ENCODE measurements around the gene CTIF. TPM values are rescaled to one million over a fixed set of nuclear protein-coding genes. Genes with fewer than 3 reads are reported as not detected.

The CTIF gene
- total and polyA plus RNA-seq, 2 donors (not counting 1 experiment from before 2014, with no cell fraction given), result 27.2 to 28.1 TPM

DNA sequence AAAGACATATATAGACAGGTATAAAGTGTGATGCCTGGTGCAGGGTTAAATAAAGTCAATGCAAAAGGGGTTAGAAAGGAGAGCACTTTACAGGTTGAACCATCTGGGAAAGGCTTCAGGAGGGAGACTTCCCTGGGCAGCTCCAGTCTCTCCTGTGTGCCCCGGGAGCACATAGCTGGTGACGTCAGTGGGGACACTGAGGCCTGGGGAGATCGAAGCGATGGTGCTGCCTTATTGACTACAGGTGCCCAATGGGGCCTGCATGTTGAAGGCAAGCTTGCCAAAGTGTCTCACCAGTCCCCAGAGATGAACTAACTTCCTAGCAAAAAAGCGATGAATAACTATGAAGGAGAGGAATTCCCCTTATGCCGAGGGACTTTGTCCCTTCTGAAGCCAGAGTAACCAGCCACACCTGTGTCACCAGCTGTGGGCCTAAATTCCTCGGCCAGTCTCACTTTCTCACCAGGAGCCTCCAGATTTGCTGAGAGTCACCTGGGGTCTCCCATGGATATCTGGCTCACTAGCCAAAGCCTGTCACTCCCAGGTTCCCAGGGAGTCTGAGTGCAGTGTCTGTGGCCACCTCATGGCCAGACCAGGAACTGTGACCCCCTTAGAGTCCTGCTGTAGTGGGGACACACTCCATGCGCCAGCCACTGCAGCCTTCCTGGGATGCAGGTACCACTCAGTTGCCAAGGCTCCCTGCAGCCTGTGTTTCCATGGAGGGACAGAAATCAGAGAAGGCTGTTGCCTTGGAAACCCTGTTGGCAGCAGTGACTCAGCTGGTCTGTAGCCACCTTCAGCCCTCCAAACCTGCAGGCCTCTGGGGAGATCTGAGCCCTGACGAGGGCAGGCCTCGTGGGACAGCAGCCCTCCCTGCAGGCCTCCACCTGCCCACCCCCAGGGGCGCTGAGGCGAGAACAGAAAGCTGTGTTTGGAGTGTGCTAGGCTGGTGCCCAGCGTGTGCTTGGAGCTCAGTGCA lies 128.7 kb downstream of the CTIF start:
- no peaks in the 10 kb centered on the region for H3K9me3 ChIP-seq (ENCODE audit: control insufficient read depth, insufficient read depth, low read depth, low read length)
- no peaks in the 10 kb centered on the region for H3K4me1 ChIP-seq (ENCODE audit: control insufficient read depth, extremely low read depth, insufficient read depth, low read length)
- peaks cover 24% of the 10 kb centered on the region for H3K36me3 ChIP-seq (ENCODE audit: control insufficient read depth, insufficient read depth, low read length)
- H3K9ac ChIP-seq (ENCODE audit: insufficient read depth, low read length), result no peak overlapping the region
- H3K27me3 ChIP-seq (ENCODE audit: control insufficient read depth, insufficient read depth, low read length), result no peaks in the 10 kb centered on the region
- peak in 1 of 2 donors; percentile 43 for DNase-seq (ENCODE audit: low read depth in 2 of 2)
- H4K20me1 ChIP-seq (ENCODE audit: control insufficient read depth, extremely low read depth, insufficient read depth, low read length), result no peaks in the 10 kb centered on the region
- H3K27ac ChIP-seq (ENCODE audit: insufficient read depth, low read length), result no peak overlapping the region
- H3K4me3 ChIP-seq (replicated peaks in 1 of 4; ENCODE audit: control extremely low read depth in 1 of 4, insufficient read depth in 1 of 4, low read depth in 3 of 4, low read length in 4 of 4), result no peak overlapping the region
- no peak overlapping the region for H2AFZ ChIP-seq (ENCODE audit: low read length)
- H3K79me2 ChIP-seq (ENCODE audit: control insufficient read depth, insufficient read depth, low read length), result no peaks in the 10 kb centered on the region
- H3K4me2 ChIP-seq (ENCODE audit: extremely low read depth, insufficient read depth, low read length), result no peak overlapping the region
- no peak for TF ChIP-seq EZH2 (IDR thresholded peaks at IDR 0.05; ENCODE audit: low read length, missing control alignments)
- TF ChIP-seq, protein P1, sequence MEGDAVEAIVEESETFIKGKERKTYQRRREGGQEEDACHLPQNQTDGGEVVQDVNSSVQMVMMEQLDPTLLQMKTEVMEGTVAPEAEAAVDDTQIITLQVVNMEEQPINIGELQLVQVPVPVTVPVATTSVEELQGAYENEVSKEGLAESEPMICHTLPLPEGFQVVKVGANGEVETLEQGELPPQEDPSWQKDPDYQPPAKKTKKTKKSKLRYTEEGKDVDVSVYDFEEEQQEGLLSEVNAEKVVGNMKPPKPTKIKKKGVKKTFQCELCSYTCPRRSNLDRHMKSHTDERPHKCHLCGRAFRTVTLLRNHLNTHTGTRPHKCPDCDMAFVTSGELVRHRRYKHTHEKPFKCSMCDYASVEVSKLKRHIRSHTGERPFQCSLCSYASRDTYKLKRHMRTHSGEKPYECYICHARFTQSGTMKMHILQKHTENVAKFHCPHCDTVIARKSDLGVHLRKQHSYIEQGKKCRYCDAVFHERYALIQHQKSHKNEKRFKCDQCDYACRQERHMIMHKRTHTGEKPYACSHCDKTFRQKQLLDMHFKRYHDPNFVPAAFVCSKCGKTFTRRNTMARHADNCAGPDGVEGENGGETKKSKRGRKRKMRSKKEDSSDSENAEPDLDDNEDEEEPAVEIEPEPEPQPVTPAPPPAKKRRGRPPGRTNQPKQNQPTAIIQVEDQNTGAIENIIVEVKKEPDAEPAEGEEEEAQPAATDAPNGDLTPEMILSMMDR (conservative IDR thresholded peaks at IDR 0.05 in 1 of 2, IDR thresholded peaks at IDR 0.05 in 1 of 2; ENCODE audit: low read depth in 1 of 2, low read length in 2 of 2), result peak in 1 of 2 donors; percentile 40

DNA sequence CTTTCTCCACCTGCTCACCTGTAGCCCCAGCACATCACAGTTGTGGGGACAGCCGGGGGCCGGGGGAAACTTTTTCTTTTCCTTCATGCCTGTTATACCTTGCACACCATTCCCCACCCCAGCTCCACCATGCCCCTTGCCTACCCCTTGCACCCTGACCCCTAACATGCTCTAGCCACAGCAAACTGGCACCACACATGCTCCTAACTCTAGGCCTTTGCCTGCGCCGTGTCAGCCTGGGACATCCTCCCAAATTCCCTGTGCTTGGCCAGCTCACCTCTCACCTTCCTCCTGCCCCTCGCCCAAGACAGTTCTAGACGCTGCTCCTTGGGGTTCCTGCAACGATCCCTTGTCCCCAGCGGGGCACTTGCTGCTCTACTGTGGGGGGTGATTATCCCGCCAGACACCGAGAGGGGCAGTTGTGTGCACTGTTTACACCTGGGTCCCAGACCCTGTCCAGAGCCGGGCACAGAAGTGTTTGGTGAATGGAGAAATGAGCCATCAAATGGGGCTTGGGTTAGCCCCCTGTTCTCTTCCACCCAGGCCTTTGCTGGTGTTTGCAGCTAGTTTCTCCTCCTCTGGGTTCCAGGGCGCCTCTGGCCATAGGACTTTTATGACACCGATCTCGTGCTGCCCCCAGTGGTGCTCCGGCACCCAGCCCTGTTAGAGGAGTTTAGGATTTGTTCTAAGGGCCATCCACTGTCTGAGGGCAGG lies 129.8 kb downstream of the CTIF start:
- TF ChIP-seq EZH2 (IDR thresholded peaks at IDR 0.05; ENCODE audit: low read length, missing control alignments), result no peak
- TF ChIP-seq, protein P1 (conservative IDR thresholded peaks at IDR 0.05 in 1 of 2, IDR thresholded peaks at IDR 0.05 in 1 of 2; ENCODE audit: low read depth in 1 of 2, low read length in 2 of 2), result peak in 1 of 2 donors; percentile 23
- Histone ChIP-seq H3K27ac (ENCODE audit: insufficient read depth, low read length) (no peak overlapping the region), H3K9ac (ENCODE audit: insufficient read depth, low read length) (no peak overlapping the region), H3K27me3 (ENCODE audit: control insufficient read depth, insufficient read depth, low read length) (no peaks in the 10 kb centered on the region), H3K9me3 (ENCODE audit: control insufficient read depth, insufficient read depth, low read depth, low read length) (no peaks in the 10 kb centered on the region), H3K4me3 (replicated peaks in 1 of 4; ENCODE audit: control extremely low read depth in 1 of 4, insufficient read depth in 1 of 4, low read depth in 3 of 4, low read length in 4 of 4) (no peak overlapping the region), H3K4me1 (ENCODE audit: control insufficient read depth, extremely low read depth, insufficient read depth, low read length) (no peaks in the 10 kb centered on the region), H3K79me2 (ENCODE audit: control insufficient read depth, insufficient read depth, low read length) (no peaks in the 10 kb centered on the region), H2AFZ (ENCODE audit: low read length) (no peak overlapping the region), H3K36me3 (ENCODE audit: control insufficient read depth, insufficient read depth, low read length) (peaks cover 24% of the 10 kb centered on the region), H3K4me2 (ENCODE audit: extremely low read depth, insufficient read depth, low read length) (no peak overlapping the region), H4K20me1 (ENCODE audit: control insufficient read depth, extremely low read depth, insufficient read depth, low read length) (no peaks in the 10 kb centered on the region)
- no peak for DNase-seq (ENCODE audit: low read depth in 2 of 2)

DNA sequence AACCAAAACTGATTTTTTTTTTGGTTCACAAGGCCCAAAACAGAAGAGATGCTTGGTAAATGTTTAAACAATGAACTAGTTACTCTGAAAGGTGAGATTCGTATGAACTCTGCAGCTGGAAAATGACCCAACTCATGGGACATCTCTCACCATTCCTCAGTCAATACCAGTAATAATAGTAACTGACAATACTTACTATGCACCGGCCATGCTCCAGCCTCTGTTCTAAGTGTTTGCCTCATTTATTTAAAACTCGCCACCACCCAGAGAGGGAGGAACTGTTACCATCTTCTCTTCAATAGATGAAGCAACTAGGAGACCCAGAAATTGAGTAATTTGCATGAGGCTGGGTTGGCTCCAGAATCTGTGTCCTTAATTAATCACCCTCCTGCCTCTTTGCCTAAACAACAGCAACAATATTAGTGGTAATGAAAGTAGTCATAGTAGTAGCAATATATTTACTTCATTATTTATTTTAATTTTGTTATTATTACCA lies 130.4 kb downstream of the CTIF start:
- no peaks in the 10 kb centered on the region for H3K9me3 ChIP-seq (ENCODE audit: control insufficient read depth, insufficient read depth, low read depth, low read length)
- H3K27ac ChIP-seq (ENCODE audit: insufficient read depth, low read length), result no peak overlapping the region
- H4K20me1 ChIP-seq (ENCODE audit: control insufficient read depth, extremely low read depth, insufficient read depth, low read length), result no peaks in the 10 kb centered on the region
- no peak overlapping the region for H3K4me2 ChIP-seq (ENCODE audit: extremely low read depth, insufficient read depth, low read length)
- H3K4me3 ChIP-seq (replicated peaks in 1 of 4; ENCODE audit: control extremely low read depth in 1 of 4, insufficient read depth in 1 of 4, low read depth in 3 of 4, low read length in 4 of 4), result no peak overlapping the region
- no peak overlapping the region for H3K9ac ChIP-seq (ENCODE audit: insufficient read depth, low read length)
- no peak for DNase-seq (ENCODE audit: low read depth in 2 of 2)
- no peaks in the 10 kb centered on the region for H3K27me3 ChIP-seq (ENCODE audit: control insufficient read depth, insufficient read depth, low read length)
- peaks cover 4% of the 10 kb centered on the region for H3K4me1 ChIP-seq (ENCODE audit: control insufficient read depth, extremely low read depth, insufficient read depth, low read length)
- TF ChIP-seq EZH2 (IDR thresholded peaks at IDR 0.05; ENCODE audit: low read length, missing control alignments), result no peak
- TF ChIP-seq, protein P1 (conservative IDR thresholded peaks at IDR 0.05 in 1 of 2, IDR thresholded peaks at IDR 0.05 in 1 of 2; ENCODE audit: low read depth in 1 of 2, low read length in 2 of 2), result no peak
- H3K79me2 ChIP-seq (ENCODE audit: control insufficient read depth, insufficient read depth, low read length), result no peaks in the 10 kb centered on the region
- peaks cover 23% of the 10 kb centered on the region for H3K36me3 ChIP-seq (ENCODE audit: control insufficient read depth, insufficient read depth, low read length)
- no peak overlapping the region for H2AFZ ChIP-seq (ENCODE audit: low read length)
